Hepatocyte (in vitro differentiated cells): Measurements from ENCODE around the gene PAXIP1. TPM values are rescaled to one million over a fixed set of nuclear protein-coding genes. Genes with fewer than 3 reads are reported as not detected.

Experiments
- DNase-seq: peaks from one replicate; pipeline ENCODE4 v3.0.0-alpha.2; 2016; ENCODE audit warnings: low spot score
- H2AFZ ChIP-seq: fragments of 200-600 bp; sonication (generic); 2 replicates; pipeline ENCODE4 v1.6.0; 2016; ENCODE audit warnings: antibody characterized with exemption, mild to moderate bottlenecking
- H3K27ac ChIP-seq: fragments of 200-600 bp; sonication (generic); 2 replicates; pipeline ENCODE4 v1.5.1; 2016; ENCODE audit warnings: mild to moderate bottlenecking
- H3K27me3 ChIP-seq: fragments of 200-600 bp; sonication (generic); 2 replicates; pipeline ENCODE4 v1.6.1; 2016
- H3K36me3 ChIP-seq: fragments of 200-600 bp; sonication (generic); replicated peaks from 2 replicates; pipeline ENCODE4 v1.5.1; 2016; ENCODE audit warnings: low read depth; ENCODE audit not compliant: insufficient read depth
- H3K4me1 ChIP-seq: fragments of 200-600 bp; sonication (generic); 2 replicates; pipeline ENCODE4 v1.5.1; 2016; ENCODE audit warnings: mild to moderate bottlenecking, moderate library complexity; ENCODE audit not compliant: insufficient read depth
- H3K4me2 ChIP-seq: fragments of 200-600 bp; sonication (generic); 2 replicates; pipeline ENCODE4 v1.6.0; 2016
- H3K4me3 ChIP-seq: fragments of 200-600 bp; sonication (generic); 2 replicates; pipeline ENCODE4 v1.5.1; 2016; ENCODE audit warnings: mild to moderate bottlenecking
- H3K79me2 ChIP-seq: fragments of 200-600 bp; sonication (generic); 2 replicates; pipeline ENCODE4 v1.6.0; 2017; ENCODE audit warnings: mild to moderate bottlenecking
- H3K9me2 ChIP-seq: fragments of 200-600 bp; sonication (generic); replicated peaks from 2 replicates; pipeline ENCODE4 v1.6.0; 2017; ENCODE audit warnings: mild to moderate bottlenecking; ENCODE audit not compliant: insufficient read depth
- H3K9me3 ChIP-seq: fragments of 200-600 bp; sonication (generic); 2 replicates; pipeline ENCODE4 v1.5.1; 2016; ENCODE audit warnings: low read depth, mild to moderate bottlenecking
- H4K20me1 ChIP-seq: fragments of 200-600 bp; sonication (generic); 2 replicates; pipeline ENCODE4 v1.6.0; 2016; ENCODE audit warnings: mild to moderate bottlenecking; ENCODE audit not compliant: insufficient read depth, poor library complexity, severe bottlenecking
- EZH2 ChIP-seq: fragments of 200-600 bp; sonication (generic); IDR thresholded peaks from 2 replicates; pipeline ENCODE4 v1.6.1; 2016; ENCODE audit warnings: antibody characterized with exemption, mild to moderate bottlenecking, borderline replicate concordance
- EZH2phosphoT487 ChIP-seq: fragments of 200-600 bp; sonication (generic); IDR thresholded peaks from one replicate; pipeline ENCODE4 v1.6.1; 2018; ENCODE audit warnings: antibody characterized with exemption, mild to moderate bottlenecking, low read depth, moderate library complexity; ENCODE audit not compliant: unreplicated experiment, severe bottlenecking
- WGBS: methylation state at CpG from one replicate; pipeline ENCODE4 v1.1.6; 2016; ENCODE audit warnings: low lambda C conversion rate; ENCODE audit errors: missing lambda C conversion rate; 5-methylcytosine and 5-hydroxymethylcytosine counted together
- polyA plus RNA-seq: library from polyadenylated mRNA; unstranded; fragments of >200 nt; fragmentation: Nextera tagmentation; extraction: Ambion mirVana; gene quantifications from 2 replicates; pipeline ENCODE4 v1.2.1, GENCODE V29; 2016
- total RNA-seq: library from RNA; depleted of rRNA; stranded (reverse); fragments of >200 nt; gene quantifications from 2 replicates; pipeline ENCODE4 v1.2.3, GENCODE V29; 2014
- TF ChIP-seq, protein P1 (sequence below): fragments of 200-600 bp; sonication (generic); IDR thresholded peaks from 2 replicates; pipeline ENCODE4 v1.5.1; 2016; ENCODE audit warnings: antibody characterized with exemption, mild to moderate bottlenecking; ENCODE audit not compliant: poor library complexity

Gene PAXIP1
- total and polyA plus RNA-seq, 2 experiments from 2014 or later = 4.5 to 12.2 TPM

DNA sequence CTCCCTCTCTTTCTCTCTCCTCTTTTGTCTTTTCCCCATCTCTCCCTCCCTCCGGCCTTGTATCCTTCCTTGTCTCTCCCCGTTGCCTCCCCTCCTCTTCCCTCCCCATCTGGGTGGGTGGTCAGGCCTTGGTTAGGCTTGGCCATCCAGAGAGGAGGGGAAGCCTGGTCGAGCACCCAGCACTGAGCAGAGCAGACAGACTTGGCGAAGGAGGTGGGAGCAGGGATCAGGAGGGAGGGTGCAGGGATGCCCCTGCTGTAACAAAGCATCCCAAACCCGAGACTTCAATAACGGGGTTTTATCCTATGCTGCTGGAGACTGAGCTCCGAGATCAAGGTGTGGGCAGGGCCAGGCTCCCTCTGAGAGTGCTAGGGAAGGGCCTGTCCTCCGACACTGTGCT is 97.3 kb downstream of the PAXIP1 start:
- Histone ChIP-seq H3K9me3 (no peaks in the 10 kb centered on the region), H3K27ac (no peak overlapping the region), H3K4me3 (no peak overlapping the region), H2AFZ (no peak overlapping the region), H3K4me2 (no peak overlapping the region), H3K9me2 (no peaks in the 10 kb centered on the region), H3K36me3 (no peaks in the 10 kb centered on the region), H3K27me3 (no peaks in the 10 kb centered on the region), H3K79me2 (no peaks in the 10 kb centered on the region), H3K4me1 (no peaks in the 10 kb centered on the region), H4K20me1 (no peaks in the 10 kb centered on the region)
- DNase-seq = no peak
- TF ChIP-seq EZH2phosphoT487 (no peak), EZH2 (no peak)
- TF ChIP-seq, protein P1, sequence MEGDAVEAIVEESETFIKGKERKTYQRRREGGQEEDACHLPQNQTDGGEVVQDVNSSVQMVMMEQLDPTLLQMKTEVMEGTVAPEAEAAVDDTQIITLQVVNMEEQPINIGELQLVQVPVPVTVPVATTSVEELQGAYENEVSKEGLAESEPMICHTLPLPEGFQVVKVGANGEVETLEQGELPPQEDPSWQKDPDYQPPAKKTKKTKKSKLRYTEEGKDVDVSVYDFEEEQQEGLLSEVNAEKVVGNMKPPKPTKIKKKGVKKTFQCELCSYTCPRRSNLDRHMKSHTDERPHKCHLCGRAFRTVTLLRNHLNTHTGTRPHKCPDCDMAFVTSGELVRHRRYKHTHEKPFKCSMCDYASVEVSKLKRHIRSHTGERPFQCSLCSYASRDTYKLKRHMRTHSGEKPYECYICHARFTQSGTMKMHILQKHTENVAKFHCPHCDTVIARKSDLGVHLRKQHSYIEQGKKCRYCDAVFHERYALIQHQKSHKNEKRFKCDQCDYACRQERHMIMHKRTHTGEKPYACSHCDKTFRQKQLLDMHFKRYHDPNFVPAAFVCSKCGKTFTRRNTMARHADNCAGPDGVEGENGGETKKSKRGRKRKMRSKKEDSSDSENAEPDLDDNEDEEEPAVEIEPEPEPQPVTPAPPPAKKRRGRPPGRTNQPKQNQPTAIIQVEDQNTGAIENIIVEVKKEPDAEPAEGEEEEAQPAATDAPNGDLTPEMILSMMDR = no peak
- 87% methylated on average over 8 of the region's 8 CpGs for WGBS

DNA sequence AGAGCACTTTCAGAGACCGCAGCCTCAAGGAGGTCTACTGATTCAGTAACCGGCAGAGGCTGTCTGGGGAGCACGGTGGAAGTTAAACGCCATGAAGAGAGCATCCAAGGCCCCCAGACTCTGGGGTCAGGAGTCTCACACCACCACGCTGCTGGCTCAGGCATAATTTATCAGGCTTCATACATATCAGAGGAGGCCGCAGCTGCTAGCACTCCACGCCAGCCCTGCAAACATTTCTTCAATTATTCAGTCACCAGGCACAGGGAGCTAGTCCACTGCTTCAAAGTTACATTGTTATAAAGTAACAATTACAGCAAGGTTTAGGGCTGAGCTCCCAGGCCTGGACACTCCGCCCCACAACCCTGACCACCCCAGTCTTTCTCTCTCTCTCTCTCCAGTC is 97.8 kb downstream of the PAXIP1 start:
- Histone ChIP-seq H4K20me1 (no peaks in the 10 kb centered on the region), H3K9me3 (no peaks in the 10 kb centered on the region), H3K4me1 (no peaks in the 10 kb centered on the region), H2AFZ (no peak overlapping the region), H3K36me3 (no peaks in the 10 kb centered on the region), H3K27me3 (no peaks in the 10 kb centered on the region), H3K4me3 (no peak overlapping the region), H3K27ac (no peak overlapping the region), H3K4me2 (no peak overlapping the region), H3K9me2 (no peaks in the 10 kb centered on the region), H3K79me2 (no peaks in the 10 kb centered on the region)
- TF ChIP-seq EZH2phosphoT487 (no peak), EZH2 (no peak)
- TF ChIP-seq, protein P1 = no peak
- 90% methylated on average over 8 of the region's 8 CpGs for WGBS
- DNase-seq = no peak

DNA sequence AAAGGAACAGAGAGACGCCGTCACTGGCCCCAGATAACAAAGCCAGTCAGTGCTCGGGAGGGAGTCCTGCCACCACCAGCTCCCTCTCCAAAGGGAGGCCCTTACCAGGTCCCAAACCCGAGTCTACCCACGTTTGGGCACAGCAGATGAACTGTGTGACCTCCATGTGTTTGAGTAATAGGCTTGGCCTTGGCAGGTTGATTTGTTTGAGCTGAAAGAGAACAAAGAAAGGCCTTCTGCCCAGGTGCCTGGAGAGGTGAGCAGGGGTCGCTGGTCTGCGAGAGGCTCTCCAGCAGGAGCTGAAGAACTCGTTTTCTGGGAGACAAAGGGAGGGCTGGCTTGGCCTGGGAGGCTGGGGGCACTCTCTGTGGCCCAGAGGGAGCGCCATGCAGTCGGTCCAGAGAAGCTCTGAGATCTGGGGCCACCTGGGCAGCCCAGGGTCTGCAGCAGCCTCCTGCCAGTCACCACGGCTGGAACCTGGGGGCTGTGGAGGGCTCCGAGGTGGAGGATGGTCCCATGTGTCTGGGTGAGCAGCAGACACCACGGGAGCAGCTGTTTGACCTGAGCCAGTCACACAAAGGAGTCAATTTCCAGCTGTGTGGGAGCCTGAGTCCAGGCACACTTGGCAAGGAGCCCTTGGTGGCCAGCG is 99.7 kb downstream of the PAXIP1 start:
- no peak for DNase-seq
- H3K36me3 ChIP-seq = no peaks in the 10 kb centered on the region
- 59% methylated on average over 14 of the region's 14 CpGs for WGBS
- no peak overlapping the region for H3K4me2 ChIP-seq
- no peak overlapping the region for H3K4me3 ChIP-seq
- no peaks in the 10 kb centered on the region for H4K20me1 ChIP-seq
- no peak overlapping the region for H3K27ac ChIP-seq
- TF ChIP-seq EZH2 = no peak
- TF ChIP-seq, protein P1 = no peak
- no peak for TF ChIP-seq EZH2phosphoT487
- H3K9me2 ChIP-seq = no peaks in the 10 kb centered on the region
- H2AFZ ChIP-seq = no peak overlapping the region
- H3K27me3 ChIP-seq = no peaks in the 10 kb centered on the region
- H3K79me2 ChIP-seq = no peaks in the 10 kb centered on the region
- H3K4me1 ChIP-seq = no peaks in the 10 kb centered on the region
- H3K9me3 ChIP-seq = no peaks in the 10 kb centered on the region
